ENCODE results near the gene SEL1L3. TPM values are rescaled to one million over a fixed set of nuclear protein-coding genes. Genes with fewer than 3 reads are reported as not detected.

Gene SEL1L3
- total RNA-seq, 1 donor from 2014 or later: 49.2 TPM

GRCh38 chr4:25890571-25891485 lies 28.0 kb upstream of the SEL1L3 start:
- DNase-seq (ENCODE audit: low spot score): no peak
- Mint-ChIP-seq H3K4me3 (ENCODE audit: low read depth) (no peak overlapping the region), H3K4me1 (ENCODE audit: low read depth) (no peaks in the 10 kb centered on the region), H3K27ac (no peak overlapping the region), H3K9me3 (no peaks in the 10 kb centered on the region), H3K36me3 (ENCODE audit: low read depth) (no peaks in the 10 kb centered on the region), H3K27me3 (ENCODE audit: low read depth) (no peaks in the 10 kb centered on the region)
- intact Hi-C loops (cut with micrococcal nuclease): no loop called here

GRCh38 chr4:25889589-25890503 lies 27.1 kb upstream of the SEL1L3 start:
- H3K4me1 Mint-ChIP-seq (ENCODE audit: low read depth): peaks cover 2% of the 10 kb centered on the region
- no peak for DNase-seq (ENCODE audit: low spot score)
- H3K9me3 Mint-ChIP-seq: no peaks in the 10 kb centered on the region
- H3K27me3 Mint-ChIP-seq (ENCODE audit: low read depth): no peaks in the 10 kb centered on the region
- no peak overlapping the region for H3K27ac Mint-ChIP-seq
- intact Hi-C loops (cut with micrococcal nuclease): no loop called here
- no peak overlapping the region for H3K4me3 Mint-ChIP-seq (ENCODE audit: low read depth)
- H3K36me3 Mint-ChIP-seq (ENCODE audit: low read depth): no peaks in the 10 kb centered on the region

GRCh38 chr4:25888781-25889180 lies 26.0 kb upstream of the SEL1L3 start:
- DNase-seq (ENCODE audit: low spot score): no peak
- intact Hi-C loops (cut with micrococcal nuclease): no loop called here
- no peak overlapping the region for H3K4me3 Mint-ChIP-seq (ENCODE audit: low read depth)
- H3K27me3 Mint-ChIP-seq (ENCODE audit: low read depth): no peaks in the 10 kb centered on the region
- no peaks in the 10 kb centered on the region for H3K9me3 Mint-ChIP-seq
- peaks cover 9% of the 10 kb centered on the region for H3K4me1 Mint-ChIP-seq (ENCODE audit: low read depth)
- no peak overlapping the region for H3K27ac Mint-ChIP-seq
- H3K36me3 Mint-ChIP-seq (ENCODE audit: low read depth): no peaks in the 10 kb centered on the region

GRCh38 chr4:25884031-25884782 lies 21.4 kb upstream of the SEL1L3 start:
- Mint-ChIP-seq H3K36me3 (ENCODE audit: low read depth) (no peaks in the 10 kb centered on the region), H3K4me3 (ENCODE audit: low read depth) (no peak overlapping the region), H3K9me3 (no peaks in the 10 kb centered on the region), H3K4me1 (ENCODE audit: low read depth) (peaks cover 9% of the 10 kb centered on the region), H3K27ac (no peak overlapping the region), H3K27me3 (ENCODE audit: low read depth) (peaks cover 1% of the 10 kb centered on the region)
- intact Hi-C loops (cut with micrococcal nuclease): no loop called here
- DNase-seq (ENCODE audit: low spot score): no peak

- intact Hi-C loops (cut with micrococcal nuclease): no loop called here
- Mint-ChIP-seq H3K4me3 (ENCODE audit: low read depth) (no peak overlapping the region), H3K27ac (no peak overlapping the region), H3K9me3 (no peaks in the 10 kb centered on the region), H3K36me3 (ENCODE audit: low read depth) (no peaks in the 10 kb centered on the region), H3K4me1 (ENCODE audit: low read depth) (peaks cover 9% of the 10 kb centered on the region), H3K27me3 (ENCODE audit: low read depth) (peaks cover 1% of the 10 kb centered on the region)
- DNase-seq (ENCODE audit: low spot score): no peak
Observed at GRCh38 chr4:25883565-25883964, 20.8 kb upstream of the SEL1L3 start.

- intact Hi-C loops (cut with micrococcal nuclease): no loop called here
- Mint-ChIP-seq H3K36me3 (ENCODE audit: low read depth) (no peaks in the 10 kb centered on the region), H3K27me3 (ENCODE audit: low read depth) (peaks cover 1% of the 10 kb centered on the region), H3K27ac (no peak overlapping the region), H3K9me3 (no peaks in the 10 kb centered on the region), H3K4me1 (ENCODE audit: low read depth) (peaks cover 9% of the 10 kb centered on the region), H3K4me3 (ENCODE audit: low read depth) (no peak overlapping the region)
- DNase-seq (ENCODE audit: low spot score): no peak
Observed at GRCh38 chr4:25882226-25882625, 19.4 kb upstream of the SEL1L3 start.

GRCh38 chr4:25881193-25881592 lies 18.4 kb upstream of the SEL1L3 start:
- Mint-ChIP-seq H3K27ac (no peak overlapping the region), H3K9me3 (no peaks in the 10 kb centered on the region), H3K4me3 (ENCODE audit: low read depth) (no peak overlapping the region), H3K4me1 (ENCODE audit: low read depth) (peaks cover 9% of the 10 kb centered on the region), H3K27me3 (ENCODE audit: low read depth) (peaks cover 1% of the 10 kb centered on the region), H3K36me3 (ENCODE audit: low read depth) (no peaks in the 10 kb centered on the region)
- intact Hi-C loops (cut with micrococcal nuclease): no loop called here
- no peak for DNase-seq (ENCODE audit: low spot score)

GRCh38 chr4:25879991-25880651 lies 17.3 kb upstream of the SEL1L3 start:
- H3K9me3 Mint-ChIP-seq: no peaks in the 10 kb centered on the region
- H3K27ac Mint-ChIP-seq: no peak overlapping the region
- DNase-seq (ENCODE audit: low spot score): no peak
- H3K4me3 Mint-ChIP-seq (ENCODE audit: low read depth): no peak overlapping the region
- H3K27me3 Mint-ChIP-seq (ENCODE audit: low read depth): peaks cover 1% of the 10 kb centered on the region
- H3K4me1 Mint-ChIP-seq (ENCODE audit: low read depth): peaks cover 9% of the 10 kb centered on the region
- H3K36me3 Mint-ChIP-seq (ENCODE audit: low read depth): no peaks in the 10 kb centered on the region
- intact Hi-C loops (cut with micrococcal nuclease): no loop called here

GRCh38 chr4:25879587-25879986 lies 16.8 kb upstream of the SEL1L3 start:
- DNase-seq (ENCODE audit: low spot score): no peak
- intact Hi-C loops (cut with micrococcal nuclease): no loop called here
- peaks cover 1% of the 10 kb centered on the region for H3K27me3 Mint-ChIP-seq (ENCODE audit: low read depth)
- no peak overlapping the region for H3K27ac Mint-ChIP-seq
- no peaks in the 10 kb centered on the region for H3K36me3 Mint-ChIP-seq (ENCODE audit: low read depth)
- H3K4me1 Mint-ChIP-seq (ENCODE audit: low read depth): peaks cover 4% of the 10 kb centered on the region
- H3K9me3 Mint-ChIP-seq: no peaks in the 10 kb centered on the region
- no peak overlapping the region for H3K4me3 Mint-ChIP-seq (ENCODE audit: low read depth)

- peaks cover 1% of the 10 kb centered on the region for H3K27me3 Mint-ChIP-seq (ENCODE audit: low read depth)
- no peak overlapping the region for H3K4me3 Mint-ChIP-seq (ENCODE audit: low read depth)
- intact Hi-C loops (cut with micrococcal nuclease): no loop called here
- H3K36me3 Mint-ChIP-seq (ENCODE audit: low read depth): no peaks in the 10 kb centered on the region
- no peak overlapping the region for H3K27ac Mint-ChIP-seq
- DNase-seq (ENCODE audit: low spot score): no peak
- H3K9me3 Mint-ChIP-seq: no peaks in the 10 kb centered on the region
- H3K4me1 Mint-ChIP-seq (ENCODE audit: low read depth): peaks cover 1% of the 10 kb centered on the region
Observed at GRCh38 chr4:25879091-25879584, 16.4 kb upstream of the SEL1L3 start.

GRCh38 chr4:25878676-25879075 lies 15.9 kb upstream of the SEL1L3 start:
- no peak for DNase-seq (ENCODE audit: low spot score)
- intact Hi-C loops (cut with micrococcal nuclease): no loop called here

GRCh38 chr4:25875281-25875745 lies 12.5 kb upstream of the SEL1L3 start:
- Mint-ChIP-seq H3K27me3 (ENCODE audit: low read depth) (no peaks in the 10 kb centered on the region), H3K4me3 (ENCODE audit: low read depth) (no peak overlapping the region), H3K27ac (no peak overlapping the region), H3K4me1 (ENCODE audit: low read depth) (peaks cover 3% of the 10 kb centered on the region), H3K9me3 (no peaks in the 10 kb centered on the region), H3K36me3 (ENCODE audit: low read depth) (no peaks in the 10 kb centered on the region)
- no peak for DNase-seq (ENCODE audit: low spot score)
- intact Hi-C loops (cut with micrococcal nuclease): no loop called here

More at GRCh38 chr4:25878676-25879075, 15.9 kb upstream of the SEL1L3 start:
- Mint-ChIP-seq H3K36me3 (ENCODE audit: low read depth) (no peaks in the 10 kb centered on the region), H3K9me3 (no peaks in the 10 kb centered on the region), H3K4me3 (ENCODE audit: low read depth) (no peak overlapping the region), H3K4me1 (ENCODE audit: low read depth) (no peaks in the 10 kb centered on the region), H3K27me3 (ENCODE audit: low read depth) (peaks cover 1% of the 10 kb centered on the region), H3K27ac (no peak overlapping the region)

All from activated T-helper 2 cell treated with anti-CD3 and anti-CD28 coated beads, Interferon-gamma antibody, Interleukin-2, Interleukin-4, amounts not matched to agents 10 μg/mL and 5 μg/mL and 100 μg/mL, durations not matched to agents 14 hours and 24 hours and 36 hours (primary cell).